Stimulated activated naive CD8-positive, alpha-beta T cell treated with anti-CD3 and anti-CD28 coated beads, Interleukin-15, Interleukin-2, amounts not matched to agents 100 ng/mL and 50 ng/mL, for 24 hours (primary cell): ENCODE results near the gene WARS2.

ENCODE experiments used
- H3K27ac Mint-ChIP-seq: one replicate; pipeline ENCODE4 v1.8.0; 2021; ENCODE audit warnings: mild to moderate bottlenecking, mixed read lengths
- H3K27me3 Mint-ChIP-seq: one replicate; pipeline ENCODE4 v1.8.0; 2021; ENCODE audit warnings: mixed read lengths
- H3K36me3 Mint-ChIP-seq: one replicate; pipeline ENCODE4 v1.8.0; 2021; ENCODE audit warnings: low read depth, mixed read lengths
- H3K4me1 Mint-ChIP-seq: one replicate; pipeline ENCODE4 v1.8.0; 2021; ENCODE audit warnings: low read depth, mixed read lengths
- H3K4me3 Mint-ChIP-seq: one replicate; pipeline ENCODE4 v1.8.0; 2021; ENCODE audit warnings: mild to moderate bottlenecking, mixed read lengths
- H3K9me3 Mint-ChIP-seq: one replicate; pipeline ENCODE4 v1.8.0; 2021; ENCODE audit warnings: mixed read lengths

The WARS2 gene

DNA sequence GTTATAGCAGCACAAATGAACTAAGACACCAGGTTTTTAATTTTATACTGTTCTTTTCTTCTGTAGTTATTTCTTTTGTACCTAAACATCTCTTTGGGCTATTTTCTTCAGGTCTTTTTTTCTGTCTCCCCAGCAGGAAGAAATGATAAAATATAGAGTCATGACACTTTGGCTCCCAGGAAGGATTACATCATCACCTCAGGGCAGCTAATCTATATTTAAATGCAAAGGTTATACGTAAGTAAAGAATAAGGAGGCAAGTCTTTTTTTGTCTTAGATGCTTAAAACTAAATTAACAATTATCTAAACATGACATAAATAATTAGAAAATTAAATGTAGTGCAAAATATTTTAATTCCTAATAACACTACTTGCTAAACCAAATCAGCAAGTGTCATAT is 57.0 kb downstream of the WARS2 start:
- peaks cover 32% of the 10 kb centered on the region for H3K9me3 Mint-ChIP-seq
- H3K36me3 Mint-ChIP-seq, result peaks cover 32% of the 10 kb centered on the region
- no peaks in the 10 kb centered on the region for H3K27me3 Mint-ChIP-seq

DNA sequence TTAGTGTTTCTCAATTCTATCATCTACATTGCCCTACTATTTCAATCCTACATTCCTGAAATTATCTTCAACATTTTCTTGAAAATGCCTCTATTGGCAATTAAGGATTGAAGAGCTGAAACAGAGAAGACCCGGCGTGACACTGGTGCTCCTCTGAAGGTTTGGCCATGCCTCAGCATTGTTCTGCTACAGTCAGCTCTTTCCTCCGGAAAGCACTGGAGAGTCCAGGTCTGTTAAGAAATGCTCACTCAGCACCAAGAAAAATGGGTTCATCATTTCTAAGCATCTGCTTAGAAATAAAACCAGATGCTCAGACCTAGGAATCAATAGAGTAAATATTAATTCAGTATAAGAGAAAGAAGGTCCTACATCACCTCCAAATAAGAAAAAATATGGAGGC is 58.8 kb downstream of the WARS2 start:
- H3K9me3 Mint-ChIP-seq, result peaks cover 23% of the 10 kb centered on the region
- H3K27me3 Mint-ChIP-seq, result no peaks in the 10 kb centered on the region
- no peak overlapping the region for H3K27ac Mint-ChIP-seq
- no peaks in the 10 kb centered on the region for H3K4me1 Mint-ChIP-seq
- H3K4me3 Mint-ChIP-seq, result no peak overlapping the region
- H3K36me3 Mint-ChIP-seq, result peaks cover 37% of the 10 kb centered on the region

More for the DNA sequence above, 57.0 kb downstream of the WARS2 start:
- Mint-ChIP-seq H3K4me3 (no peak overlapping the region), H3K4me1 (no peaks in the 10 kb centered on the region), H3K27ac (no peak overlapping the region)

DNA sequence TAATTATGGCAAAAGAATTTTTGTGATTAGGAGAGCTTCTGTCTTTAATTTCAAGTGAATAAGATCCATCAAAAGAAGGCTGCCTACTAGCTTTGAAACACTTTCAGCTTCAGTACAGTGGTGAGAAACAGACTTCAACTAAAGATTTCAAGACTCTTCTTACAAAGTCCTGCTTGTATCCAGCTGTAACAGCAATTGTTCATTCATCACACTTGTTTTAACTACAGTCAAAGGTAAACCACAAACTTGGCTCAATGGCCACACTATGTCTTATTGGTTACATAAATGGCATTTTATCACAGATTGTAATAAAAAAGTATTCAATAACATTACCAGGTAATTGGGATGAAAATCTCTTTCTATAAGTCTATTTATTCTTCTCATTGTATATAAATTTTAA is 59.2 kb downstream of the WARS2 start:
- H3K9me3 Mint-ChIP-seq, result peaks cover 23% of the 10 kb centered on the region
- H3K36me3 Mint-ChIP-seq, result peaks cover 42% of the 10 kb centered on the region
- H3K27me3 Mint-ChIP-seq, result no peaks in the 10 kb centered on the region
- H3K4me1 Mint-ChIP-seq, result no peaks in the 10 kb centered on the region
- H3K27ac Mint-ChIP-seq, result no peak overlapping the region
- H3K4me3 Mint-ChIP-seq, result no peak overlapping the region

DNA sequence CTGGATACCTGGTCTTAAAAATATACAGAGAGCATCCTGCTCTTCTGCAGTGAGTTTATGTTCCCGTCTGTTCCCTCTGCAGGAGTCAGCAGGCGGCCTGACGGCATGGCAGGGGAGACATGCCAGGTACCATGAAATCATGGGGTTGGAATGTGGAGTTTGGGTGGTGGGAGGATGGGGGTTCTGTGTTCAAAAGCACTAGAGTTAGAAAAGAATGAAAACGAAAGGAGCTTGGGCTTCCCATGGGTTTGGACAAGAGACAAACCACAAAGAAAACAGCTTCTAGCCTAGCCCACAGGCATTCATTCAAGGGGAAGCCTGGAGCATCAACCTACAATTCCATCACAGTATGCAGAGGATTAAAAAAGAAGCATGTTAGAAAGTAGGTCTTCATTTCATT is 59.9 kb downstream of the WARS2 start:
- no peak overlapping the region for H3K27ac Mint-ChIP-seq
- peaks cover 47% of the 10 kb centered on the region for H3K36me3 Mint-ChIP-seq
- no peaks in the 10 kb centered on the region for H3K4me1 Mint-ChIP-seq
- H3K27me3 Mint-ChIP-seq, result no peaks in the 10 kb centered on the region
- H3K4me3 Mint-ChIP-seq, result no peak overlapping the region
- H3K9me3 Mint-ChIP-seq, result peaks cover 21% of the 10 kb centered on the region

DNA sequence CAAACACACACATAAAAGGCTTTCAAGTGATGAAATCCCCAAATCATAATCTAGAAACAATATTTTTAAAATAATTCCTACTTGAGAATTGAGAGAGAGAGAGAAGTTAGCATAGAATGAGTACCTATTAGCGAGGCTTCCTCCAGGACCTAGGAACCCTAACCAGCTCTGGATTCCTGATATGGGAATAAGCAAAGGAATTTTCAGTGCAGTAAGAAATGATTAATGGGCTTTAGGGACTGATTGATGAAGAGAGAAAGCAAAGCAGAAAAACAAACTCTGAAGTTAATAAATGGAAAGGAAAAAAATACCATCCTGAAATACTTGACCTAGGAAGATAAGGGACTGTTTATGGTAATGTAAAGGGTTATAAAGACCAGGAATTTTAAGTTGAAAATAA is 60.6 kb downstream of the WARS2 start:
- no peak overlapping the region for H3K4me3 Mint-ChIP-seq
- H3K27ac Mint-ChIP-seq, result no peak overlapping the region
- H3K36me3 Mint-ChIP-seq, result peaks cover 41% of the 10 kb centered on the region
- no peaks in the 10 kb centered on the region for H3K4me1 Mint-ChIP-seq
- H3K9me3 Mint-ChIP-seq, result peaks cover 14% of the 10 kb centered on the region
- no peaks in the 10 kb centered on the region for H3K27me3 Mint-ChIP-seq

DNA sequence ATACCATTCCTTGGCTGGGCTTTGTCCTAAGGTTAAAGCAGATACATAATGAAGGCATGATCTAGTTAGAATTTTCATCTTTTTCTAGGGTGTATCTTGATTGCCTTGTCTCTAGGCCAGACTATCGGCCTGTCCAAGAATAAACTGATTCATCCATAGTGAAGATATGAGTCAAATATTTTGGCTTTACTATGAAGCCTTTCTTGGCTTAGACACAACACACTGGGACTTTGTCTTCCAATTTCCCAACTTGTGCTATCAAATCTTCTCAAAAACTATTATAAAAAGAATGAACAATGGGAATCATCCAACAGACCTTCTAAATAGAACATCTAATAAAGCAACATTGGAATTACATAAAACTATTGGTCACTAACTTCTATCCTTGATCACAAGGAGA is 64.8 kb downstream of the WARS2 start:
- Mint-ChIP-seq H3K27me3 (no peaks in the 10 kb centered on the region), H3K4me1 (no peaks in the 10 kb centered on the region), H3K36me3 (peaks cover 69% of the 10 kb centered on the region)

DNA sequence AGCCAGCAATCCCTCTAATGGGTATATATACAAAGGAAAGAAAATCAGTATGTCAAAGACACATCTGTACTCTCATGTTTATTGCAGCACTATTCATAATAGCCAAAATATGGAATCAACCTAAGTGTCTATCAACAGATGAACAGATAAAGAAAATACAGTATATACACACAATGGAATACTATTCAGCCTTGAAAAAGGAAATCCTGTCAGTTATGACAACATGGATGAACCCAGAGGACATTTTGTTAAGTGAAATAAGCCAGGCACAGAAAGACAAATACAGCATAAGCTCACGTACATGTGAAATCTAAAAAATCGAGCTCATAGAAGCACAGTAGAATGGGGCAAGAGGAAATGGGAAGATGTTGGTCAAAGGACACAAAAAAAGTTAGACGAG is 69.1 kb downstream of the WARS2 start:
- peaks cover 51% of the 10 kb centered on the region for H3K36me3 Mint-ChIP-seq
- H3K4me1 Mint-ChIP-seq, result no peaks in the 10 kb centered on the region
- no peak overlapping the region for H3K27ac Mint-ChIP-seq
- H3K4me3 Mint-ChIP-seq, result no peak overlapping the region
- H3K9me3 Mint-ChIP-seq, result peaks cover 16% of the 10 kb centered on the region
- H3K27me3 Mint-ChIP-seq, result no peaks in the 10 kb centered on the region

More for the DNA sequence above, 64.8 kb downstream of the WARS2 start:
- H3K9me3 Mint-ChIP-seq, result peaks cover 29% of the 10 kb centered on the region
- no peak overlapping the region for H3K27ac Mint-ChIP-seq
- H3K4me3 Mint-ChIP-seq, result no peak overlapping the region

DNA sequence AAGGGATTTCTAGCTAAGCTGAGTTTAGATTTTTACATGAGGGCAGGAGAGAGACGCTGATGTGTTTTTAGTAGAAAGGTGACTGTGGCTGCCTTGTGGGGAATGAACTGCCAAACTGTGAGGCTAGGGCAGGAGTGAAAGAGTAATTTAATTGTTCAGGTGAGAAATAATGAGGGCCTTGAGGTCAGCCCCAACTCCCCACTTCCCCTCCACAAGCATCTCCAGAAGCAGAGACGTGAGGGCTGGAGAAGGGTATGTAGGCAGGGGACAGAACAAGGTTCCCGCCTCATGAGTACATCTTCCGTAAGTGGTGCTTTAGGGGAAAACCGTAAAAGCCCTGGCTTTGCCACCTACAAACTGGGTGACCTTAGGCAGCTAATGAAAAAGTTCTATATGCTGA is 70.8 kb downstream of the WARS2 start:
- peaks cover 14% of the 10 kb centered on the region for H3K9me3 Mint-ChIP-seq
- no peaks in the 10 kb centered on the region for H3K27me3 Mint-ChIP-seq
- no peak overlapping the region for H3K27ac Mint-ChIP-seq
- peaks cover 54% of the 10 kb centered on the region for H3K36me3 Mint-ChIP-seq
- H3K4me3 Mint-ChIP-seq, result no peak overlapping the region
- H3K4me1 Mint-ChIP-seq, result no peaks in the 10 kb centered on the region

DNA sequence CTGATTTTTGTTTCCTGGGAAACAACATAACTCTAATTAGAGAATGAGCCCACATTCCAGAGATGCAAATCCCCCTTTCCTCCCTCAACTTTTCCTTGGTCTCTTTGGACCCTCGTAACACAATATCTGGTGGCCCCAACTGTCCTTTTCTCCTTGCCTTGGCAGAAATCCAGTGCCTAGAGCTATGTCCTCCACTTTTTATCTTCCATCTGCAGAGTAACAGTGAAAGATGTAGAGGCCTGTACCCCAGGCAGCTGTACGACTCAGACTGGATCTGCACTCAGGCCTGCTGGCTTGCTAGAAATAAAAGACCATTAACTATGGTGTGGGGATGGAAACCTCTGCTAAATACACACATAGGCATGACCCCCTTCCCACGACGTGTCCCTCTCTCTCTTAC is 72.0 kb downstream of the WARS2 start:
- Mint-ChIP-seq H3K27me3 (no peaks in the 10 kb centered on the region), H3K9me3 (peaks cover 6% of the 10 kb centered on the region), H3K4me3 (no peak overlapping the region), H3K27ac (no peak overlapping the region), H3K36me3 (peaks cover 48% of the 10 kb centered on the region), H3K4me1 (no peaks in the 10 kb centered on the region)

DNA sequence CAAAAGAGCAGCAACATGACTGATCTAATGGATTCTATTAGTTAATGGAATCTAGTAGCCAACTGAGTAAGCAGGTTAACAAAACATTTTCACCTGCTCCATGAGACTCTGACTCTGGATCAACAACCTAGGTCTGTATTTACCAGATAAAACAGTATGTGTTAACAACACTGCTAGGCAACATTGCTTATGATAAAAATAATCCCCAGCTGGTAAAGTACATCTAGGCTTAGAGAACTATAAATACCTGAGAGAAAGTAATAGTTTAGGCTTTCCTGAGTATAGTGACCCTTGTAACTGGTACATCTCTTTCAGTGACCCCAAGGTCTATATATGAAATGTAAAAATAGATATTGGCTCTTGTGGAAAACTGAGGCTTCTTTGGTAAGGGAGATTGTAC is 78.8 kb downstream of the WARS2 start:
- peaks cover 50% of the 10 kb centered on the region for H3K36me3 Mint-ChIP-seq
- H3K4me1 Mint-ChIP-seq, result no peaks in the 10 kb centered on the region
- no peak overlapping the region for H3K27ac Mint-ChIP-seq
- H3K27me3 Mint-ChIP-seq, result no peaks in the 10 kb centered on the region
- peaks cover 7% of the 10 kb centered on the region for H3K9me3 Mint-ChIP-seq
- no peak overlapping the region for H3K4me3 Mint-ChIP-seq

DNA sequence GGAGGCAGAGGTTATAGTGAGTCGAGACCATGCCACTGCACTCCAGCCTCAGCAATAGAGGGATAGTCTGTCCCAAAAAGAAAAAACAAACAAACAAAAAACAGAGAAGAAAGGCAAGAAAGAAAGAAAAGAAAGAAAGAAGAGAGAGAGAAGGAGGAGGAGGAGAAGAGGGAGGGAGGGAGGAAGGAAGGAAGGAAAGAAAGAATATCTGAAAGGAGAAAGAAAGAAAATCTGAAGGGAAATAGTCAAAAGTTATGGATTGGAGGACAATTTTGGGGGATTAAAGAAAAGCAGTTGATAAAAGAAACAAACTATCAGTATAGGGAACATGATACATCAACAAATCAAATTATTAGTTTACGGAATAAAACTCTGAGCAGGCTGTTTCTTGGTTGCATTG is 84.9 kb downstream of the WARS2 start:
- Mint-ChIP-seq H3K36me3 (peaks cover 47% of the 10 kb centered on the region), H3K4me1 (no peaks in the 10 kb centered on the region), H3K27ac (no peak overlapping the region), H3K4me3 (no peak overlapping the region), H3K27me3 (no peaks in the 10 kb centered on the region), H3K9me3 (peaks cover 3% of the 10 kb centered on the region)

DNA sequence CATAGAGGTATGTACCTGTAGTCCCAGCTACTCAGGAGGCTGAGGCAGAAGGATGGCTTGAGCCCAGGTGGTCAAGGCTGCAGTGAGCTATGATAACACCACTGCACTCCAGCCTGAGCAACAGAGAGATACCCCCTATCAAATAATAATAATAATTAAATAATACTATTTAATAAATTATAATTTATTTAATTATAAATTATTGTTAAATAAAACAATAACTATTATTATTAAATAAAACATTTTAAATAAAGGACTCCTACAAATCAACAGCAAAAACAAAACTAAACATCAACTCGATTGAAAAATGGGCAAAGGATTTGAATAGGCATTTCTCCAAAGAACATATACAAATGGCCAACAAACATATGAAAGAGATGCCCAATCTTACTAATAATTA is 86.5 kb downstream of the WARS2 start:
- Mint-ChIP-seq H3K36me3 (peaks cover 45% of the 10 kb centered on the region), H3K4me1 (no peaks in the 10 kb centered on the region), H3K27me3 (no peaks in the 10 kb centered on the region)

DNA sequence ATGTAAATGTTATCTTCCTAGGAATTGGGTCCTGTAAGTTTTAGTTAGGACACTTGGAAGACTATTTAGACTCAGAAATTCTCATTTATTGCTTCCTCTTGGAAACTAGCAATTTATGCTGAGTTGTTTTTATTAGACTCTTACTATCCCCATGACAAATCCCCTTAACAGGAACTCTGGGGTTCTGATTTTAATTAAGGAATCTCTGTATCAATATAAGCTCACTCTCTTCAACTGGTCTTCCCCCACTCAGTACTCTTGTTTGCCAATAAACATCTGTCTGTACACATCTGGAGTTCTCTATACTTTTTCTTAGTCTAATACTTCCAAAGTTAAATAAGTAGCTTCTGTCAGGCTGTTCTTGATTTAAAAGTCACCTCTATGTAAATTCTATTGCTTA is 88.2 kb downstream of the WARS2 start:
- Mint-ChIP-seq H3K36me3 (peaks cover 43% of the 10 kb centered on the region), H3K27ac (no peak overlapping the region), H3K4me3 (no peak overlapping the region), H3K4me1 (no peaks in the 10 kb centered on the region), H3K9me3 (peaks cover 8% of the 10 kb centered on the region), H3K27me3 (no peaks in the 10 kb centered on the region)

More for the DNA sequence above, 86.5 kb downstream of the WARS2 start:
- H3K4me3 Mint-ChIP-seq, result no peak overlapping the region
- H3K9me3 Mint-ChIP-seq, result peaks cover 8% of the 10 kb centered on the region
- H3K27ac Mint-ChIP-seq, result no peak overlapping the region

DNA sequence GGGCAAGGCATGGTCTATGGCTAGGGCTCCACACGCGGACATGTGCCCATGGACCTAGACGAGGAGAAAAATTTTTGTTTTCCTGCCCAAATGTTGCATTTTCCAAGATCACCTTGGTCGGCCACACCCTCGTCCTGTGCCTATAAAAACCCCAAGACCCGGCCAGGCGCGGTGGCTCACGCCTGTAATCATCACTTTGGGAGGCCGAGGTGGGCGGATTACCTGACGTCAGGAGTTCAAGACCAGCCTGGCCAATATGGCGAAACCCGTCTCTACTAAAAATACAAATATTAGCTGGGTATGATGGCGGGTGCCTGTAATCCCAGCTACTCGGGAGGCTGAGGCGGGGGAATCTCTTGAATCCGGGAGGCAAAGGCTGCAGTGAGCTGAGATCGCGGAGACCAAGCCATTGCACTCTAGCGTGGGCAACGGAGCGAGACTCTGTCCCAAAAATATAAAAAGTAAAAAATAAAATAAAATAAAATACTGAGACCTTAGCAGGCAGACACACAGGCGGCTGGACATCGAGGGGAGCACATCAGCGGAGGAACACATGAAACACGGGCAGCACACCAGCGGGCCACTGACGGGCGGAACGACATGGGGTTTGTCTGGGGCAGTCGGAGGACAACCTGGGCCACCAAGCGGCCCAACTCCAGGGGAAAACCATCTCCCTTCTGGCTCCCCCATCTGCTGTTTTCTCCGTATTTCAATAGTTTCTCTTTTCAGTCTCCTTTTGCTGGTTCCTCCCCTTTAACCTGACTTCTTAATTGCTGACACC is 91.6 kb downstream of the WARS2 start:
- peaks cover 8% of the 10 kb centered on the region for H3K9me3 Mint-ChIP-seq
- no peak overlapping the region for H3K4me3 Mint-ChIP-seq
- no peaks in the 10 kb centered on the region for H3K4me1 Mint-ChIP-seq
- H3K36me3 Mint-ChIP-seq, result peaks cover 51% of the 10 kb centered on the region
- no peaks in the 10 kb centered on the region for H3K27me3 Mint-ChIP-seq
- no peak overlapping the region for H3K27ac Mint-ChIP-seq

DNA sequence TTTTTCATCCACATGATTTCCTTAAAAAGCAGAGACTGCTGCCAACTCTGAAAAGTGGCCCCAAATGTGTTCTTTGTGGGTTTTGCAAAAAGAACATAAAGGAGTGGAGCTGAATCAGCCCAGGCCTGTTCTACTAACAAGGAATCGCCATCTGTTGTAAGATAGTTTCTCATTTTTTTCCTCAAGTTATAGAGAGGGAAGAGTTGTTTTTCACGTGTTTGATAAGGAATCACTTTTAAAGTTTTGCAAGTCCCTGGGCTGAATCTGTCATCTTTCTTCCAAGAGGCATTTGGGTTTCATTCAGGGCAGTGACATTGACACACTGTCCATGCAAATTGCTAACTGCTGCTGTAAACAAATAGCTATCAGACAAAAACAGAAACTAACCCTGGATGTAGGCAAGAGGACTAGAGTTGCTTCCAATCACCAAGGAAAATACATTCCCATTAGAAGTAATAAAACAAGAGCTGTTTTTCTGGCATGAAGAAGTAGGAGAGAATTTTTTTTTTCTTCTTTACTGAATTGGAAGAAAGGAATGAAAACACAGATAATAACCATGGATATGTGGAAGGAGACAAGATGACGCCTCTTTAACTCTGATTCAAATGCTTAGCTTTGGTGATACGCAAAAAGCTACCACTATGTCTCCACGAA is 93.5 kb downstream of the WARS2 start:
- H3K36me3 Mint-ChIP-seq, result peaks cover 51% of the 10 kb centered on the region

DNA sequence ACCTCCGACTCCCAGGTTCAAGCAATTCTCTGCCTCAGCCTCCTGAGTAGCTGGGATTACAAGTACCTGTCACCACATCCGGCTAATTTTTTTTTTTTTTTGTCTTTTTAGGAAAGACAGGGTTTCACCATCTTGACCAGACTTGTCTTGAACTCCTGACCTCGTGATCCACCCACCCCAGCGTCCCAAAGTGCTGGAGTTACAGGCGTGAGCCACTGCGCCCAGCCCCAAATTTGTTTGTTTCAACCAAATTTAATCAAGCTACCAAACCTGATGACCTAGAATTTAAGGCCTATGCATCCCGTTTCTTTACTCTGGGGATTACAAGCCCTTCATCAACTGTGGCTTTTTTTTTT is 94.0 kb downstream of the WARS2 start:
- H3K36me3 Mint-ChIP-seq, result peaks cover 50% of the 10 kb centered on the region
- no peak overlapping the region for H3K4me3 Mint-ChIP-seq
- H3K27me3 Mint-ChIP-seq, result no peaks in the 10 kb centered on the region
- H3K9me3 Mint-ChIP-seq, result peaks cover 8% of the 10 kb centered on the region
- no peaks in the 10 kb centered on the region for H3K4me1 Mint-ChIP-seq
- H3K27ac Mint-ChIP-seq, result no peak overlapping the region

More for the DNA sequence above, 93.5 kb downstream of the WARS2 start:
- Mint-ChIP-seq H3K27ac (no peak overlapping the region), H3K4me1 (no peaks in the 10 kb centered on the region), H3K27me3 (no peaks in the 10 kb centered on the region), H3K9me3 (peaks cover 8% of the 10 kb centered on the region), H3K4me3 (no peak overlapping the region)
